Measurements from ENCODE around the gene SCGB2B2.
"Not testable (repeated sequence)": the region's sequence is repeated elsewhere in the genome, so short reads cannot be mapped to it uniquely, and the experiment has no call there.

The SCGB2B2 gene

DNA sequence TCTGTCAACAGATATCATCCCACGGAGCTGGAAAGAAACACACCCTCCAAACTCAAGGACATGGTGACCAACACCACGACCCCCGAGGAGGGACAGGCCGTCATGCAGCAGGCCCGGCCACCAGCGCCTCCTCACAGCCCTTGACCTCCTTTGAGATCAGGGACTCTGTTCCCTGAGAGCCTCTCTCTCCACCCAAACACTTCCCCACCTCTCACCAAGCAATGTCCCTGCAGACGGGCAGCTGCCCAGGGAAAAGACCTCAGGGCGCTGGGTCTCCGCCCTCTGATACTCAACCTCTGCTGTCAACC is 10.0 kb downstream of the SCGB2B2 start:
- Histone ChIP-seq H3K36me3 (ENCODE audit: insufficient read depth, low read length) (no peaks in the 10 kb centered on the region), H3K4me2 (ENCODE audit: low read length) (no peak overlapping the region), H3K79me2 (ENCODE audit: insufficient read depth, low read length) (no peaks in the 10 kb centered on the region), H4K20me1 (ENCODE audit: insufficient read depth, low read length) (no peaks in the 10 kb centered on the region), H3K4me1 (ENCODE audit: insufficient read depth, low read length, severe bottlenecking) (peaks cover 5% of the 10 kb centered on the region), H3K27me3 (ENCODE audit: insufficient read depth, low read length) (no peaks in the 10 kb centered on the region), H3K4me3 (ENCODE audit: low read depth, low read length, poor library complexity, severe bottlenecking) (no peak overlapping the region), H3K9ac (ENCODE audit: low read length) (no peak overlapping the region), H3F3A (ENCODE audit: insufficient read depth, low read length) (no peaks in the 10 kb centered on the region), H3K27ac (ENCODE audit: low read depth, low read length, poor library complexity, severe bottlenecking) (no peak overlapping the region), H3K9me3 (ENCODE audit: low read length) (no peaks in the 10 kb centered on the region), H2AFZ (ENCODE audit: low read length) (no peak overlapping the region), H3K9me2 (ENCODE audit: low read depth, low read length) (no peaks in the 10 kb centered on the region)
- TF ChIP-seq EZH2 (IDR thresholded peaks at IDR 0.05; ENCODE audit: borderline replicate concordance, low read length): no peak
- TF ChIP-seq, protein P1, sequence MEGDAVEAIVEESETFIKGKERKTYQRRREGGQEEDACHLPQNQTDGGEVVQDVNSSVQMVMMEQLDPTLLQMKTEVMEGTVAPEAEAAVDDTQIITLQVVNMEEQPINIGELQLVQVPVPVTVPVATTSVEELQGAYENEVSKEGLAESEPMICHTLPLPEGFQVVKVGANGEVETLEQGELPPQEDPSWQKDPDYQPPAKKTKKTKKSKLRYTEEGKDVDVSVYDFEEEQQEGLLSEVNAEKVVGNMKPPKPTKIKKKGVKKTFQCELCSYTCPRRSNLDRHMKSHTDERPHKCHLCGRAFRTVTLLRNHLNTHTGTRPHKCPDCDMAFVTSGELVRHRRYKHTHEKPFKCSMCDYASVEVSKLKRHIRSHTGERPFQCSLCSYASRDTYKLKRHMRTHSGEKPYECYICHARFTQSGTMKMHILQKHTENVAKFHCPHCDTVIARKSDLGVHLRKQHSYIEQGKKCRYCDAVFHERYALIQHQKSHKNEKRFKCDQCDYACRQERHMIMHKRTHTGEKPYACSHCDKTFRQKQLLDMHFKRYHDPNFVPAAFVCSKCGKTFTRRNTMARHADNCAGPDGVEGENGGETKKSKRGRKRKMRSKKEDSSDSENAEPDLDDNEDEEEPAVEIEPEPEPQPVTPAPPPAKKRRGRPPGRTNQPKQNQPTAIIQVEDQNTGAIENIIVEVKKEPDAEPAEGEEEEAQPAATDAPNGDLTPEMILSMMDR (IDR thresholded peaks at IDR 0.05; ENCODE audit: low read length): no peak

GRCh38 chr19:34666200-34666957 is 10.6 kb downstream of the SCGB2B2 start:
- H3F3A ChIP-seq (ENCODE audit: insufficient read depth, low read length): no peaks in the 10 kb centered on the region
- H4K20me1 ChIP-seq (ENCODE audit: insufficient read depth, low read length): no peaks in the 10 kb centered on the region
- no peaks in the 10 kb centered on the region for H3K9me3 ChIP-seq (ENCODE audit: low read length)
- H3K9me2 ChIP-seq (ENCODE audit: low read depth, low read length): no peaks in the 10 kb centered on the region
- H3K4me3 ChIP-seq (ENCODE audit: low read depth, low read length, poor library complexity, severe bottlenecking): no peak overlapping the region
- peaks cover 5% of the 10 kb centered on the region for H3K4me1 ChIP-seq (ENCODE audit: insufficient read depth, low read length, severe bottlenecking)
- H3K79me2 ChIP-seq (ENCODE audit: insufficient read depth, low read length): no peaks in the 10 kb centered on the region
- no peak overlapping the region for H3K27ac ChIP-seq (ENCODE audit: low read depth, low read length, poor library complexity, severe bottlenecking)
- no peaks in the 10 kb centered on the region for H3K27me3 ChIP-seq (ENCODE audit: insufficient read depth, low read length)
- TF ChIP-seq, protein P1 (IDR thresholded peaks at IDR 0.05; ENCODE audit: low read length): no peak
- no peak for TF ChIP-seq EZH2 (IDR thresholded peaks at IDR 0.05; ENCODE audit: borderline replicate concordance, low read length)
- H3K36me3 ChIP-seq (ENCODE audit: insufficient read depth, low read length): no peaks in the 10 kb centered on the region
- no peak overlapping the region for H3K4me2 ChIP-seq (ENCODE audit: low read length)
- H2AFZ ChIP-seq (ENCODE audit: low read length): no peak overlapping the region
- H3K9ac ChIP-seq (ENCODE audit: low read length): no peak overlapping the region

DNA sequence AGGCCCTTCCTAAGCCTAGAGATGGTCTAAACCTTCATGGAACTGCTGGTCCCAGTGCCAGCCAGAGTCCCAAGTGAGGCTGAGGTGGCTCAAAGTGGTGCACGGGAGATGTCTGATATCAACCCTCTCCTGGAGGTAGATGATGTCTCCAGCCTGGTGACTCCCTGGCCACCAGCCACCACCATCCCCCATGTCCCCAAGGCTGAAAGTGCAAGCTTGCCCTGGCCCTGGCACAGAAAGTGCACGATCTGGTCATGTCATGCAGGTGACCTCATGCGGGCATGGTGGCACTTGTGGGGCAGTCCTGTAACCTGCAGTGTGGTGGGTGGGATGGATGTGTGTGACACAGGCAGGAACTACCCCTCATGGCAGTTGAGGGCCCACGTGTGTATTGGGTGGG is 11.7 kb downstream of the SCGB2B2 start:
- H3K36me3 ChIP-seq (ENCODE audit: insufficient read depth, low read length); H3K27me3 ChIP-seq (ENCODE audit: insufficient read depth, low read length); H3K9me2 ChIP-seq (ENCODE audit: low read depth, low read length); H3K4me1 ChIP-seq (ENCODE audit: insufficient read depth, low read length, severe bottlenecking); H3K4me2 ChIP-seq (ENCODE audit: low read length); H3K4me3 ChIP-seq (ENCODE audit: low read depth, low read length, poor library complexity, severe bottlenecking); H3K79me2 ChIP-seq (ENCODE audit: insufficient read depth, low read length); H4K20me1 ChIP-seq (ENCODE audit: insufficient read depth, low read length); H2AFZ ChIP-seq (ENCODE audit: low read length); H3K27ac ChIP-seq (ENCODE audit: low read depth, low read length, poor library complexity, severe bottlenecking); H3F3A ChIP-seq (ENCODE audit: insufficient read depth, low read length); H3K9me3 ChIP-seq (ENCODE audit: low read length); H3K9ac ChIP-seq (ENCODE audit: low read length): not testable (repeated sequence)

GRCh38 chr19:34664870-34665269 is 12.1 kb downstream of the SCGB2B2 start:
- Histone ChIP-seq H4K20me1 (ENCODE audit: insufficient read depth, low read length) (no peaks in the 10 kb centered on the region), H3K79me2 (ENCODE audit: insufficient read depth, low read length) (no peaks in the 10 kb centered on the region), H3K27ac (ENCODE audit: low read depth, low read length, poor library complexity, severe bottlenecking) (no peak overlapping the region), H3K27me3 (ENCODE audit: insufficient read depth, low read length) (no peaks in the 10 kb centered on the region), H3K4me3 (ENCODE audit: low read depth, low read length, poor library complexity, severe bottlenecking) (no peak overlapping the region), H3K9ac (ENCODE audit: low read length) (no peak overlapping the region), H3F3A (ENCODE audit: insufficient read depth, low read length) (no peaks in the 10 kb centered on the region), H3K9me2 (ENCODE audit: low read depth, low read length) (no peaks in the 10 kb centered on the region), H3K4me1 (ENCODE audit: insufficient read depth, low read length, severe bottlenecking) (peaks cover 5% of the 10 kb centered on the region), H3K9me3 (ENCODE audit: low read length) (no peaks in the 10 kb centered on the region), H3K4me2 (ENCODE audit: low read length) (no peak overlapping the region), H3K36me3 (ENCODE audit: insufficient read depth, low read length) (no peaks in the 10 kb centered on the region), H2AFZ (ENCODE audit: low read length) (no peak overlapping the region)
- TF ChIP-seq, protein P1 (IDR thresholded peaks at IDR 0.05; ENCODE audit: low read length): no peak
- TF ChIP-seq EZH2 (IDR thresholded peaks at IDR 0.05; ENCODE audit: borderline replicate concordance, low read length): no peak
